Measurements from ENCODE around the gene PPP3R1. TPM values are rescaled to one million over a fixed set of nuclear protein-coding genes. Genes with fewer than 3 reads are reported as not detected.
A peak's percentile ranks its signal among the peaks of the same experiment; 100 is the strongest.

PPP3R1 gene
- total and polyA plus RNA-seq, 4 donors: 2.4 to 42.5 (median 18.3) TPM

- no peak for TF ChIP-seq EGR1 (IDR thresholded peaks at IDR 0.05; ENCODE audit: low read depth in 2 of 2)
- no peak for TF ChIP-seq ATF3 (IDR thresholded peaks at IDR 0.05)
These were observed 405 bp downstream of the PPP3R1 start (continued) for GRCh38 chr2:68251855-68252399.

GRCh38 chr2:68251187-68251854 is 1.0 kb downstream of the PPP3R1 start:
- H3K9me3 ChIP-seq (ENCODE audit: control insufficient read depth in 4 of 4, low read length in 3 of 4): no peaks in the 10 kb centered on the region
- peak overlapping the region; percentile 95 to 97 for H3K27ac ChIP-seq (ENCODE audit: low read depth in 1 of 2, low read length in 2 of 2)
- peaks cover 12 to 46% (median 27%) of the 10 kb centered on the region in 4 donors for H3K4me1 ChIP-seq (ENCODE audit: control insufficient read depth in 4 of 4, insufficient read depth in 4 of 4, low read length in 3 of 4)
- peak overlapping the region; percentile 85 to 86 (median 85) for H3K4me3 ChIP-seq (ENCODE audit: low read depth in 1 of 3, low read length in 3 of 3)
- H3K27me3 ChIP-seq (ENCODE audit: control insufficient read depth in 4 of 4, insufficient read depth in 4 of 4, low read length in 3 of 4): no peaks in the 10 kb centered on the region
- under 1% methylated on average over 41 of the region's 41 CpGs for WGBS
- no peaks in the 10 kb centered on the region for H3K36me3 ChIP-seq (ENCODE audit: control insufficient read depth in 4 of 4, insufficient read depth in 3 of 4, low read depth in 1 of 4, low read length in 3 of 4)
- TF ChIP-seq TAF1 (conservative IDR thresholded peaks at IDR 0.05): no peak
- TF ChIP-seq RXRA (IDR thresholded peaks at IDR 0.05): peak in 1 of 2 donors; percentile 47
- peak; percentile 74 for TF ChIP-seq CTCF (IDR thresholded peaks at IDR 0.05; ENCODE audit: low read depth, low read length, missing input control)
- peak; percentile 21 for TF ChIP-seq NR2F2 (IDR thresholded peaks at IDR 0.05)
- TF ChIP-seq RAD21 (IDR thresholded peaks at IDR 0.05): peak; percentile 68 to 76
- no peak for TF ChIP-seq JUND (IDR thresholded peaks at IDR 0.05)
- TF ChIP-seq MAX (IDR thresholded peaks at IDR 0.05): no peak
- TF ChIP-seq GABPA (IDR thresholded peaks at IDR 0.05 in 1 of 2, conservative IDR thresholded peaks at IDR 0.05 in 1 of 2): no peak
- TF ChIP-seq FOXA1 (IDR thresholded peaks at IDR 0.05): peak; percentile 2
- TF ChIP-seq FOXA2 (IDR thresholded peaks at IDR 0.05): no peak
- peak; percentile 88 for TF ChIP-seq YY1 (IDR thresholded peaks at IDR 0.05)
- TF ChIP-seq ZBTB33 (IDR thresholded peaks at IDR 0.05): no peak
- DNase-seq (ENCODE audit: low spot score): peak; percentile 73
- H3K9ac ChIP-seq (ENCODE audit: low read depth in 1 of 2, low read length in 2 of 2): peak overlapping the region; percentile 79 to 87

GRCh38 chr2:68250652-68251186 is 1.6 kb downstream of the PPP3R1 start:
- Histone ChIP-seq H3K4me1 (ENCODE audit: control insufficient read depth in 4 of 4, insufficient read depth in 4 of 4, low read length in 3 of 4) (peaks cover 13 to 49% (median 28%) of the 10 kb centered on the region in 4 donors), H3K36me3 (ENCODE audit: control insufficient read depth in 4 of 4, insufficient read depth in 3 of 4, low read depth in 1 of 4, low read length in 3 of 4) (no peaks in the 10 kb centered on the region), H3K9me3 (ENCODE audit: control insufficient read depth in 4 of 4, low read length in 3 of 4) (no peaks in the 10 kb centered on the region), H3K9ac (ENCODE audit: low read depth in 1 of 2, low read length in 2 of 2) (peak overlapping the region; percentile 53 to 87), H3K4me3 (ENCODE audit: low read depth in 1 of 3, low read length in 3 of 3) (peak overlapping the region; percentile 85 to 86 (median 85)), H3K27ac (ENCODE audit: low read depth in 1 of 2, low read length in 2 of 2) (peak overlapping the region; percentile 95 to 97), H3K27me3 (ENCODE audit: control insufficient read depth in 4 of 4, insufficient read depth in 4 of 4, low read length in 3 of 4) (no peaks in the 10 kb centered on the region)
- 2% methylated on average over 15 of the region's 15 CpGs for WGBS
- DNase-seq (ENCODE audit: low spot score): no peak
- TF ChIP-seq FOXA2 (IDR thresholded peaks at IDR 0.05) (peak; percentile 54), HNF4A (conservative IDR thresholded peaks at IDR 0.05) (peak; percentile 59 to 63), REST (IDR thresholded peaks at IDR 0.05) (peak; percentile 19), JUND (IDR thresholded peaks at IDR 0.05) (peak in 1 of 2 donors; percentile 24), RAD21 (IDR thresholded peaks at IDR 0.05) (no peak), SP1 (IDR thresholded peaks at IDR 0.05) (peak; percentile 67), HNF4G (IDR thresholded peaks at IDR 0.05) (peak; percentile 6), CTCF (IDR thresholded peaks at IDR 0.05; ENCODE audit: low read depth, low read length, missing input control) (no peak), YY1 (IDR thresholded peaks at IDR 0.05) (no peak), MAX (IDR thresholded peaks at IDR 0.05) (peak; percentile 70)
